Memory B cell (primary cell): ENCODE results near the gene POU6F2.

Source experiments
- ATAC-seq: fragments of 150-1000 bp; cut with Tn5 transposase; 2 replicates; pipeline ENCODE4 v1.10.0; 2021; ENCODE audit warnings: low read depth, mild to moderate bottlenecking, moderate library complexity
- DNase-seq, 2 donors: peaks; one replicate each; pipeline ENCODE4 v3.0.0; 2022; ENCODE audit warnings: low spot score in 2 of 2
- H3K27ac Mint-ChIP-seq: one replicate; pipeline ENCODE4 v1.8.0; 2022; ENCODE audit warnings: mild to moderate bottlenecking, moderate library complexity, mixed read lengths
- H3K27me3 Mint-ChIP-seq: one replicate; pipeline ENCODE4 v1.8.0; 2022; ENCODE audit warnings: mixed read lengths
- H3K36me3 Mint-ChIP-seq: one replicate; pipeline ENCODE4 v1.8.0; 2022; ENCODE audit warnings: mild to moderate bottlenecking, mixed read lengths
- H3K4me1 Mint-ChIP-seq: one replicate; pipeline ENCODE4 v1.8.0; 2022; ENCODE audit warnings: mixed read lengths
- H3K4me3 Mint-ChIP-seq: one replicate; pipeline ENCODE4 v1.8.0; 2022; ENCODE audit warnings: mild to moderate bottlenecking, moderate library complexity, mixed read lengths
- H3K9me3 Mint-ChIP-seq: one replicate; pipeline ENCODE4 v1.8.0; 2022; ENCODE audit warnings: mixed read lengths

POU6F2 gene

DNA sequence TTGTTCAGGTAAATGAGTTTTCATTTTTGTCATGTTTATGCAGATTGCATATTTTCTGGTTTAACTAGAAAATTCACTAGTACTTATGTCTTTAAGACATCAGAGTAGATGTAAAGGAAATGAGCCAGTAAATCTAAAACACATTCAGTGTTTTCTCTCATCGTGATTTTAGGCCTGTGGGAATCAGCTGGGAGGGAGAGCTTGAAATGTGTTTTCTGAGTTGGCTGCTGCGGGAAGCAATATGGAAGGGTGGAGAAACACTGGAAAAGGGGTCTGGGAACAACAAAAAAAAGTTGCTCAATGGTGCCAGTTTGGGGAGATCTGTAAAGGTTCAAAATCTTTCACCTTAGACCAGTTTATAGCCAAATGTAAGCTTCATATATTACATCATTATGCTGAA, 284.1 kb downstream of the POU6F2 start:
- H3K4me3 Mint-ChIP-seq, result no peak overlapping the region
- no peaks in the 10 kb centered on the region for H3K36me3 Mint-ChIP-seq
- peaks cover under 1% of the 10 kb centered on the region for H3K27me3 Mint-ChIP-seq
- no peaks in the 10 kb centered on the region for H3K4me1 Mint-ChIP-seq
- no peak for DNase-seq
- H3K9me3 Mint-ChIP-seq, result no peaks in the 10 kb centered on the region
- ATAC-seq, result no peak
- no peak overlapping the region for H3K27ac Mint-ChIP-seq

DNA sequence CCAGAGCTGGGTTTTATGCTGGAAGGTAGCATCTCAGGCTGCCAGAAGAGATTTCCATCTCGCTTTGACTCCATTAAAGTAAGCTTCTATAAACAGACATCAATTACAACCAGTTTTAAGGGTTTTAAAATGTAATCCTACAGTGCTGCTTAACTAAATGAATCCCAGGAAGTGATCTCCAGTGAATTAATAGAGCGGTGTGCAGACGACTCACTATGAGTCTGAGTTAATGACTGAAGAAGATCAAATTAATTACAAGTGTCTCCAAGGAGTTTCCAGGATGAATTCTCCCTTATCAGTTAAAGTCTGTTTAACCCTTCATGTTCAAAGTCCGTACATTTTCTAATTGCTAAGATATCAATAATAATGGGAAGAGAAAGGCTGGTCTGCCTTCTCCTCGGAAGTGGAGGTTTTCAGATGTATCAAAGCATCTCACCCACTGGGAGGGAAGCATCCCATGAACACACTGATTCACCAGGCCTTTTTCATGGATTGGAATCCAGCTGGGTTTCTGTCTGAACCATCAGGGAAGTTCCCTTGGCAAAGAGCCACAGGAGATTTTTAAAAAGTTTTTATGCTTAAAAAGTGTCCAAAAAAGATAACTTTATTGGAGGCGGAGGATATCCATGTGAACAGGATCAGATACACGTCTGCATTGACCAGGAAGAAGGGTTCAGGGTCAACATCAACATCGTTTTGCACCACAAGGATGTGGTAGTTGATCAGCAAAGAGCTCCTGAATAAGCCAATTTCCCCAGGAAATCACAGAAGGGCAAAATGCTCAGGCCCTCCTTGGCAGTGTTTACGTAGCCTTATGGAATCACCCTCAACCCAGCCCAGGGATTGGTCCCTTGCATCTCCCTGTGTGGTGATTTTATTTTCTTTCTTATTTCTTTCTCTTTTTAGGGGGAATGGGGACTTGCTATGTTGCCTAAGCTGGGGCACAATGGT, 288.2 kb downstream of the POU6F2 start:
- Mint-ChIP-seq H3K36me3 (no peaks in the 10 kb centered on the region), H3K4me1 (no peaks in the 10 kb centered on the region), H3K27ac (no peak overlapping the region), H3K27me3 (peaks cover 5% of the 10 kb centered on the region), H3K4me3 (no peak overlapping the region), H3K9me3 (no peaks in the 10 kb centered on the region)
- DNase-seq (no peak), ATAC-seq (no peak)

DNA sequence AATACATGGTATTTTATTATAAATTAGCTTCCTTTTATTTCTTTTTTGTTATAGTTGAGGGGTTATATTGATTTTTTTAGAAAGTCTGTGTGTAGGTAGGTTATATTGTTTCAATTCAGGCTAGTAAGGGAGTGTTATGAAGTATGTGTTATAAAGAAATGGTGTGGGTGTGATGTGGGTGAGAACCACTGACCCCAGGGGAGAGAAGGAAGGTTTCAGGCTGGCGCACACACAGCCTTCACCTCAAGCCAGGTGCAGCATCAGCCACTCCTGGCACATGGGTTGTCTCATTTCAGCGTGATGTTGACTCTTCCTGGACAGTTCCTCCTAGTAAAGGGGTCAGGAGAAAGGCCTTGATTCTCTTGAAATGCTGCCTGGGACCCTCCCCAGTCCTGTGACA, 291.3 kb downstream of the POU6F2 start:
- Mint-ChIP-seq H3K4me1 (no peaks in the 10 kb centered on the region), H3K27me3 (peaks cover 5% of the 10 kb centered on the region), H3K4me3 (no peak overlapping the region), H3K27ac (no peak overlapping the region), H3K36me3 (no peaks in the 10 kb centered on the region), H3K9me3 (no peaks in the 10 kb centered on the region)
- DNase-seq (no peak), ATAC-seq (no peak)

- DNase-seq, result no peak
- Mint-ChIP-seq H3K27ac (no peak overlapping the region), H3K27me3 (peaks cover 5% of the 10 kb centered on the region), H3K4me1 (no peaks in the 10 kb centered on the region), H3K36me3 (no peaks in the 10 kb centered on the region), H3K9me3 (no peaks in the 10 kb centered on the region), H3K4me3 (no peak overlapping the region)
- no peak for ATAC-seq
These were observed 292.3 kb downstream of the POU6F2 start for GRCh38 chr7:39270018-39270417.

GRCh38 chr7:39271402-39271801, 293.7 kb downstream of the POU6F2 start:
- DNase-seq, result no peak
- Mint-ChIP-seq H3K27me3 (peaks cover 5% of the 10 kb centered on the region), H3K27ac (no peak overlapping the region), H3K9me3 (no peaks in the 10 kb centered on the region), H3K4me3 (no peak overlapping the region), H3K36me3 (no peaks in the 10 kb centered on the region), H3K4me1 (no peaks in the 10 kb centered on the region)
- ATAC-seq, result no peak

DNA sequence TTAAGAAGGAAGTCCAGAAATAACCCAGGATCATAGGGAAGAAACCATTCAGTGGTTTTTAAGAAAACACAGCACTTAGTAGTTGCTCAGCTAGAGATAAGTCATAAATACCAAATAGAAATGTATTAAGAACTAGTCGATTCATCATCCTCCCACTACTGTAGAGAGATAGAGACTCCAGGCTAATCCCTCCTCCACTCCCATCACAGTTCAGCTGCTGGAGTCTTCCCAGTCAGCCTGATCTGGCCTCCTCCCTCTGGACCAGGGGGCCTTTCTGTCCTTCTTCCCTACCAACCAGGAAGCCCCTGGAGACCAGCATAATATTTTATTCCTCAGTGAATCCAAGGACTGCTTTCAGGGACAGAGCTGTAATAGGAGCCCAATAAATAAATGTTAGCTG, 294.4 kb downstream of the POU6F2 start:
- Mint-ChIP-seq H3K4me3 (no peak overlapping the region), H3K36me3 (no peaks in the 10 kb centered on the region), H3K9me3 (no peaks in the 10 kb centered on the region), H3K27me3 (peaks cover 2% of the 10 kb centered on the region), H3K4me1 (no peaks in the 10 kb centered on the region), H3K27ac (no peak overlapping the region)
- ATAC-seq, result no peak
- no peak for DNase-seq

DNA sequence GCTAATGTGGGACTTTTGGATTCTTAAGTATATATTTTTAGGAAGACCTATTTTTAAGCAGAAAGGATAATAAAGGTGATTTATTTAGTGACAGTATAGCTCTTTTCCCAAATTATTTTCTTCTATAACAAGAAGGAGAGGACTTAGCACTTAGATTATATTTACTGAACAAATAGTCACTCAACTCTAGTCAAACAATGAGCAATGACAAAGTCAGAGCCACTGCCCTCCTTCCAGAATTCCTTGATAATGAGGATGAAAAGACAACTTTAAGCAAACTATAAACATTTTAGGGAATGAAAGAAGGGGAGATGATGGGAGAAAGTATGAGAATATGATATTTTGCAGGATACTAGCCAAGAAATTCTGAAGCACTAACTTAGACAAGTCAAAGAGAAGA, 295.0 kb downstream of the POU6F2 start:
- ATAC-seq (no peak), DNase-seq (no peak)
- Mint-ChIP-seq H3K36me3 (no peaks in the 10 kb centered on the region), H3K27ac (no peak overlapping the region), H3K4me1 (no peaks in the 10 kb centered on the region), H3K9me3 (peaks cover 2% of the 10 kb centered on the region), H3K4me3 (no peak overlapping the region), H3K27me3 (peaks cover 2% of the 10 kb centered on the region)

DNA sequence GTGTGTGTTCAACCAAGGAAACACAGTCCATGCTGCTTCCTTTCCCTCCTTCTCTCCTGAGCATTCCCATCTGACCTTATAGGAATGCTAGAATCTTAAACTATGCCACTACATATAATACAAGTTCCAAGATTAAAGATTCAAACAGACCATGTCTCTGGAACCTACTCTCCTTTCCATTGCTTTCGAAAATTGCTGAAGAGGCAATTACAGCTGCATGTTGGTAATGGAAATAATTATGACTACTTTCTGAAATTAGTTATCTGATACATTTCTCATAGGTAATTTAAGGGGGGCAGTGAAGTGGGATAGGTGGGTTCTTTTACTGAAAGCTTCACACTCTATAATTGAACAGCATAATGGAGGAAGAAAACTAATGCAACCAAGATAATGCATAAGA, 302.6 kb downstream of the POU6F2 start:
- DNase-seq (no peak), ATAC-seq (no peak)
- H3K4me3 Mint-ChIP-seq, result no peak overlapping the region
- no peak overlapping the region for H3K27ac Mint-ChIP-seq
- H3K27me3 Mint-ChIP-seq, result peaks cover 3% of the 10 kb centered on the region
- H3K36me3 Mint-ChIP-seq, result no peaks in the 10 kb centered on the region
- no peaks in the 10 kb centered on the region for H3K4me1 Mint-ChIP-seq
- H3K9me3 Mint-ChIP-seq, result peaks cover 7% of the 10 kb centered on the region

GRCh38 chr7:39285256-39285655, 307.5 kb downstream of the POU6F2 start:
- Mint-ChIP-seq H3K27me3 (peaks cover 4% of the 10 kb centered on the region), H3K9me3 (peaks cover 4% of the 10 kb centered on the region), H3K4me1 (no peaks in the 10 kb centered on the region), H3K36me3 (no peaks in the 10 kb centered on the region), H3K27ac (no peak overlapping the region), H3K4me3 (no peak overlapping the region)
- ATAC-seq (no peak), DNase-seq (no peak)

DNA sequence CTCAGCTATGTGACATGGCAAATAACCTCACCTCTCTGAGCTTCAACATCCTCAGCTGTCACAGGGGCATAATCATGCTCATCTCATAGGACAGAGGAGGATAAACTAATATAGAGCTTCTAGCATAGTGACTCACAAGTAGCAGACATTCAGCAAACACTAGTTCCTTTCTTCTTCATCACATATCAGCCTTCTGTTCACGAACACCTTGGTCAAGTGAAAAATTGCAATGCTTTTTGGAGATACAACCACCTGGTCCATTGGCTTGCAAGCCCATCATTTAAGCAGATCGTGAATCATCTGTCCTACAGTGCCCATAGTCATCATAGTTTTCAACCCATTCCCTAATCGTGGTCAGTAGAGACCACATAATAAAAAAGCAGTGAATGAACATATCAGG, 310.6 kb downstream of the POU6F2 start:
- ATAC-seq, result no peak
- Mint-ChIP-seq H3K4me3 (no peak overlapping the region), H3K4me1 (no peaks in the 10 kb centered on the region), H3K27ac (no peak overlapping the region), H3K9me3 (no peaks in the 10 kb centered on the region), H3K27me3 (peaks cover 6% of the 10 kb centered on the region), H3K36me3 (no peaks in the 10 kb centered on the region)
- DNase-seq, result no peak

- H3K4me1 Mint-ChIP-seq, result no peaks in the 10 kb centered on the region
- no peak for DNase-seq
- H3K36me3 Mint-ChIP-seq, result no peaks in the 10 kb centered on the region
- no peaks in the 10 kb centered on the region for H3K9me3 Mint-ChIP-seq
- H3K27ac Mint-ChIP-seq, result no peak overlapping the region
- H3K4me3 Mint-ChIP-seq, result no peak overlapping the region
- H3K27me3 Mint-ChIP-seq, result peaks cover 5% of the 10 kb centered on the region
- no peak for ATAC-seq
These were observed 314.1 kb downstream of the POU6F2 start for GRCh38 chr7:39291628-39292410.

DNA sequence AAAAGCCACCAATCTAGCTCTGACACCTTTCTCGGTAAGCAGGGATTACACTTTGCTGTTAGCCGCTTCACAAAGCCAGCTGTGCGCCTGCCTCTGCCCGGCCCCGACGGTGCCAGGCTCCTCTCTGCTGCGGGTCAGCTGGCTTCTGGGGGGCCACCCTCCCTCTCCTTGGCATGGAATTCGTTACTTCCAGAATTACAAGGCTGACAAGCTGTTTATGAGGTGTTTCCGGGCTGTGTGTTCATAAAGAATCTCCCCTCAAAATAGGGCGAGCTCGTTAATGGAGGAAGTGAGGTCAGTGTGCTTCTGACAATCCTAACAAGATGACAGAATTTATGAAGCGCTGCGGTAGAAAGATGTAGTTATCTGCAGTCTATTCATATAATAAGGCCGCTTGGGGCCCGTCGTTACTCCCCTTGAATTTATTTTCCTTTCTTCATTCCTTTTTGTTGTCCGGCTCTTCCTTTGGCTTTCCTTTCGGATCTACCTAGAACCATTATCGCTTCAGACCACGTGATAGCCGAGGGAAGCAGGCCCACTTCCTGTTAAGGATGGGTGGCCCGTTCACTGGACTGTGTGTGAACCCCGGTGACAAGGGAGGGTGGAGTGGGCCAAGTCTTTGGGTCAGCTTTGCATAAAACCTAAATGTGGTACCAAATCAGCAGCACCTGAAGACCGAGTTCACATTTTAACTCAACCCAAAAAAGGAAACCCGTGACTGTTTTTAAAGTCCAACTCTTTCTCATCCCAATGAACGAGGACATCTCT, 315.5 kb downstream of the POU6F2 start:
- peaks cover 5% of the 10 kb centered on the region for H3K9me3 Mint-ChIP-seq
- no peaks in the 10 kb centered on the region for H3K4me1 Mint-ChIP-seq
- H3K36me3 Mint-ChIP-seq, result no peaks in the 10 kb centered on the region
- H3K27me3 Mint-ChIP-seq, result peaks cover 5% of the 10 kb centered on the region
- H3K4me3 Mint-ChIP-seq, result no peak overlapping the region
- no peak overlapping the region for H3K27ac Mint-ChIP-seq
- no peak for ATAC-seq
- DNase-seq, result no peak

- H3K9me3 Mint-ChIP-seq, result peaks cover 5% of the 10 kb centered on the region
- no peaks in the 10 kb centered on the region for H3K4me1 Mint-ChIP-seq
- no peak overlapping the region for H3K4me3 Mint-ChIP-seq
- H3K27ac Mint-ChIP-seq, result no peak overlapping the region
- no peaks in the 10 kb centered on the region for H3K36me3 Mint-ChIP-seq
- ATAC-seq (no peak), DNase-seq (no peak)
- H3K27me3 Mint-ChIP-seq, result peaks cover 5% of the 10 kb centered on the region
These were observed 316.3 kb downstream of the POU6F2 start for GRCh38 chr7:39294022-39294421.

DNA sequence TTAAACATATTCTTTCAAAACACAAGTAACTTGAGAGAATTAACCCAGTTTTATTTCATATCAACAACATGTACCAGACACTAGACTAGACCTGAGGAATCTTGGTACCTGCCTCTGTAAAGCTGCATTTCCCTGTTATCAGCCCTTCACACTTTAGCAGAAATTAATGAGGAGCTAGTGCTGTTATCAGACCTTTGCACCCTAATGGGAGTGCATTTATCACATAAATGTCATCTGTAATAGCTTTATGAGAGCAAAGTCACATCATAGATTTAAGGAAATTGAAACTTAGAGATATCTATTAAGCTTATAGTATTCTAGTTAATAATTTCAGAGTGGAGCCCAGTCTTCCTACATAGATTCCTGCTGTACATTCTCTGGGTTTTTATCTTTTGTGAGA, 318.1 kb downstream of the POU6F2 start:
- no peaks in the 10 kb centered on the region for H3K36me3 Mint-ChIP-seq
- peaks cover 6% of the 10 kb centered on the region for H3K27me3 Mint-ChIP-seq
- H3K4me3 Mint-ChIP-seq, result no peak overlapping the region
- no peaks in the 10 kb centered on the region for H3K4me1 Mint-ChIP-seq
- no peak overlapping the region for H3K27ac Mint-ChIP-seq
- no peak for ATAC-seq
- H3K9me3 Mint-ChIP-seq, result peaks cover 5% of the 10 kb centered on the region
- no peak for DNase-seq
